IgD-negative memory B cell (primary cell): ENCODE measurements around the gene TMTC2. TPM values are rescaled to one million over a fixed set of nuclear protein-coding genes. Genes with fewer than 3 reads are reported as not detected.
"Not testable (repeated sequence)": the region's sequence is repeated elsewhere in the genome, so short reads cannot be mapped to it uniquely, and the experiment has no call there.

Experiments
- H3K27ac Mint-ChIP-seq, 3 donors: one replicate each; pipeline ENCODE4 v1.8.0; 2020 to 2022; ENCODE audit warnings: mild to moderate bottlenecking in 3 of 3, mixed read lengths in 3 of 3, moderate library complexity in 1 of 3
- H3K27me3 Mint-ChIP-seq: one replicate; pipeline ENCODE4 v1.8.0; 2021; ENCODE audit warnings: mixed read lengths
- H3K36me3 Mint-ChIP-seq: one replicate; pipeline ENCODE4 v1.8.0; 2020; ENCODE audit warnings: mild to moderate bottlenecking, mixed read lengths
- H3K4me1 Mint-ChIP-seq, 3 donors: one replicate each; pipeline ENCODE4 v1.8.0; 2020 to 2022; ENCODE audit warnings: mixed read lengths in 3 of 3, mild to moderate bottlenecking in 1 of 3
- H3K4me3 Mint-ChIP-seq, 4 donors: one replicate each; pipeline ENCODE4 v1.8.0; 2020 to 2022; ENCODE audit warnings: mild to moderate bottlenecking in 4 of 4, mixed read lengths in 4 of 4, moderate library complexity in 3 of 4
- H3K9me3 Mint-ChIP-seq, 3 donors: one replicate each; pipeline ENCODE4 v1.8.0; 2020 to 2021; ENCODE audit warnings: mixed read lengths in 3 of 3, mild to moderate bottlenecking in 1 of 3
- polyA plus RNA-seq: library from polyadenylated mRNA; unstranded; fragments of 300-500 nt; fragmentation: Illumina TruSeq; gene quantifications from one replicate; pipeline ENCODE4 v1.2.3, GENCODE V29; 2021

TMTC2 gene
- polyA plus RNA-seq, 1 donor from 2014 or later = not detected

- Mint-ChIP-seq H3K4me1 (no peaks in the 10 kb centered on the region), H3K27me3 (no peaks in the 10 kb centered on the region), H3K9me3 (no peaks in the 10 kb centered on the region), H3K36me3 (peaks cover 3% of the 10 kb centered on the region), H3K4me3 (no peak overlapping the region), H3K27ac (no peak overlapping the region)
Measured at GRCh38 chr12:82774666-82775065, 88.0 kb downstream of the TMTC2 start.

DNA sequence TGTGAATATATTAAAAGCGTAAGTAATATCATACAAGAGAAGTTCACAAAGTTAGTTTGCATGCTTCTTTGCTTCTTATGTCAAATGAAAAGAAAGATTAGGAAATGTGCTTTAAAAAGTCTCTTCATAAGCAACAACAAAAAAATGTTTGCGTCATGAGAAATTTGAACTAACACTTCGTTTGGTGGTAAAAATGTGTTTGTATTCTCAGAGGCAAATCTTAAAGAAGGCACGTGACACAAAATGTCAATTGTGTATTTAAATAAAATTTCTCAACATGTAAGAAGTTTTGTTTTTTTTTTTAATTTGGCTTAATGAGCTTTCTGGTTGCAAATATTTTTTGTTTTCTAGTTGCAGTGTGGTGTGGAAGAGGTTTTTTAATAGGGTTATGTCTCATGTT is 93.8 kb downstream of the TMTC2 start:
- Mint-ChIP-seq H3K9me3 (no peaks in the 10 kb centered on the region), H3K4me1 (peaks cover 0 to 1% (median 0%) of the 10 kb centered on the region in 3 donors), H3K27me3 (no peaks in the 10 kb centered on the region), H3K36me3 (peaks cover 5% of the 10 kb centered on the region), H3K27ac (no peak overlapping the region), H3K4me3 (no peak overlapping the region)

GRCh38 chr12:82781309-82781997 is 94.7 kb downstream of the TMTC2 start:
- Mint-ChIP-seq H3K9me3 (no peaks in the 10 kb centered on the region), H3K27ac (no peak overlapping the region), H3K36me3 (peaks cover 5% of the 10 kb centered on the region), H3K27me3 (no peaks in the 10 kb centered on the region), H3K4me1 (peaks cover 0 to 1% (median 0%) of the 10 kb centered on the region in 3 donors), H3K4me3 (no peak overlapping the region)

DNA sequence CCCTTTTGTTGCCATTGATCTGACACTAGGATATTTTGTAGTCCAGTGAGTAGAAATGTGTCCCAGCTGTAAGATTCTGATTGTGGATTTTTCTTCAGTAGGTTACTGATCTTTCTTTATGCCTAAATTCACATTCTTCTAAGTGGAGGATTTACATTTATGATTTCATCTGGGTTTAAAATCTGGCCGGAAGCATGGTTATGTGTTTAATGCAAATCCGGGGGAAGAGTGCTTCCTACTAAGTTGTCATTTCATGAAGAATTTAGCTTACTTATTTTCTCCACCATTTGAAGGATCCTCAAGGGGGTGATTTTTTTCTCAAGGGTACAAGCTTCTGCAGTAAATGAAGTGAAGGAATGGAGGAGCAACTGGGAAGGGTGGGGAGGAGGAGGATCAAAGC is 96.7 kb downstream of the TMTC2 start:
- Mint-ChIP-seq H3K9me3 (no peaks in the 10 kb centered on the region), H3K27ac (no peak overlapping the region), H3K27me3 (no peaks in the 10 kb centered on the region), H3K4me3 (no peak overlapping the region), H3K36me3 (peaks cover 7% of the 10 kb centered on the region), H3K4me1 (peaks cover 0 to 1% (median 0%) of the 10 kb centered on the region in 3 donors)

- Mint-ChIP-seq H3K4me3 (no peak overlapping the region), H3K36me3 (peaks cover 4% of the 10 kb centered on the region), H3K27me3 (no peaks in the 10 kb centered on the region), H3K27ac (no peak overlapping the region), H3K4me1 (peaks cover 0 to 1% (median 0%) of the 10 kb centered on the region in 3 donors), H3K9me3 (no peaks in the 10 kb centered on the region)
Measured at GRCh38 chr12:82787016-82787415, 100.3 kb downstream of the TMTC2 start.

- Mint-ChIP-seq H3K36me3 (peaks cover 4% of the 10 kb centered on the region), H3K9me3 (no peaks in the 10 kb centered on the region), H3K27me3 (no peaks in the 10 kb centered on the region)
Measured at GRCh38 chr12:82788594-82788993, 101.9 kb downstream of the TMTC2 start.

DNA sequence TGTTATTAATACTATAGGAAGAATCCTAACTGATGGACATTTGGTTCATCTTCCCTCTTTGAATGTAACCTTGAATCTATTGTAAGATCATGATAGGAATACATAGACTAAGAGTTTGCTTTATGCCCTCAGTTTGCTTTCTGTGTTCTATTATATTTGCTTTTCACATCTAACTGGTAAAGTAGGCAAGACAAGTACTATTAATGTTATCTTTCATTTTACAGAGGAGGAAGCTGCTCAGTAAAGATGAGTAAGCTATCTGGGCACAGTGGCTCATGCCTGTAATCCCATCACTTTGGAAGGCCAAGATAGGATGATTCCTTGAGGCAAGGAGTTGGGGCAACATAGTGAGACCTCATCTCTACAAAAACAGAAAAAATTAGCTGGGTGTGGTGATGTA is 103.0 kb downstream of the TMTC2 start:
- Mint-ChIP-seq H3K4me3 (no peak overlapping the region), H3K36me3 (peaks cover 4% of the 10 kb centered on the region), H3K27me3 (no peaks in the 10 kb centered on the region), H3K27ac (no peak overlapping the region), H3K4me1 (no peaks in the 10 kb centered on the region), H3K9me3 (no peaks in the 10 kb centered on the region)

More at GRCh38 chr12:82788594-82788993, 101.9 kb downstream of the TMTC2 start:
- Mint-ChIP-seq H3K4me3 (no peak overlapping the region), H3K4me1 (no peaks in the 10 kb centered on the region), H3K27ac (no peak overlapping the region)

DNA sequence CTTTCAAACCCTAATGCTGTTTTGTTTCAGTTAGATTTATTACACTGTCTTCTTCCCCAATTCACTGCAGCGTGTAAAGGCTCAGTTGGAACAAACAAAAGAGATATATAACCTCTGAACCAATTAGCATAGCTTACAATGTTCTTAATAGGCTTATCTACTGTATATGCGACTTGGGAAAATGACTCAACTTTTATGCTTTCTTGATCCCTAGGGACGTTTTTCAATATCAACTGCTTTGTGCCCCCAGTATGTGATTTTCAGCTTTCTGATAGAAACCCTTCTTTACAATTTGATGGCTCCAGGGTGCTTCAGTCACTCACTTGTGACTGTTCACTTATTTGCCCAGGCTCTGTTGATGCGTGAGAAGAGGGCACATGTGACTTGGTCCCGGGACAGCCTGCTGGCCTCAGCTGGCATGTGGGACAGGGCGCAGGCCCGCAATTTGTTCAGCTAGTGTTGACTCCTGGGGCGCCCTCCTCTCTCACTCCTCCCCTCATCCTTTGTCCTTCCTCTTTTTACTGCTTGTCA is 107.1 kb downstream of the TMTC2 start:
- Mint-ChIP-seq H3K9me3 (peaks cover 0 to 2% (median 0%) of the 10 kb centered on the region in 3 donors), H3K4me1 (no peaks in the 10 kb centered on the region), H3K27me3 (no peaks in the 10 kb centered on the region), H3K4me3 (no peak overlapping the region), H3K36me3 (peaks cover 4% of the 10 kb centered on the region), H3K27ac (no peak overlapping the region)

DNA sequence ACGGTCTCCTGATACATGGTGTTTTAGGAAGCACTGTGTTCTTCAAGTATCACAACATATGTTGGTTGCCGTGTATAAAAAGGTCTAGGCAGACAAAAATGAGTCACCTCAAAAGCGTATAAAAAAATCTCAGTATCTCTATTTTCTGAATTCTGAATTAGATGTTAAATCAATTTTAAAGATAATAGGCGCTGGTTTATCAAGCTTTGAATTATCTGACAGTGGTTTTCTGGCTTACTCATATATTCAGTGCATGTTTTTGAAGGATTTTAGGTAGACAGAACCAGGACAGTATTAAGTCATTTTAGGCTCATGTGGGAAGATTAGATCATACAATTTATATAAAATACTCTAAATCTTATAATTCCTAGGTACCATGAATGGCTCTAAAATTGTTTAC is 110.8 kb downstream of the TMTC2 start:
- no peak overlapping the region for H3K27ac Mint-ChIP-seq
- no peaks in the 10 kb centered on the region for H3K27me3 Mint-ChIP-seq
- no peaks in the 10 kb centered on the region for H3K4me1 Mint-ChIP-seq
- H3K4me3 Mint-ChIP-seq = no peak overlapping the region
- H3K9me3 Mint-ChIP-seq = peaks cover 0 to 9% (median 3%) of the 10 kb centered on the region in 3 donors
- peaks cover 5% of the 10 kb centered on the region for H3K36me3 Mint-ChIP-seq

DNA sequence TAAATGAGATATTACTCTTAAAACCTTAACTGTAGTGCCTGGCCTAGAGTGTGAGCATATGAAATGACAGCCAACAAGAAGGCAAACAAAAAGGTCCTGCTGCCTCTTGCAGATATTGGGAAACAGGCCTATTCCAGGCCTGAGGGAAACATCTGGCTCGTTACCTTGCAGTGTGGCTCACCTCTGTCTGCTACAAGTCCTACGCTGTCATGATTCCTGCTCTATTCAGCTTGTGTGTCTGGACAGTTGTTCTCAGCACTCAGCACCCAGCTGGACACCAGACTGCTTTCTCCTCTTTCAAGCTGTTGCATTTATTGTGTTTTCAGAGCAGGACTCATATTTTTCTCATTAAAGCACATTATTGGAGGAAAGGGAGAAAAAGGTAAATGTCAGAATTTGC is 113.5 kb downstream of the TMTC2 start:
- H3K4me1 Mint-ChIP-seq = no peaks in the 10 kb centered on the region
- peaks cover 0 to 9% (median 3%) of the 10 kb centered on the region in 3 donors for H3K9me3 Mint-ChIP-seq
- H3K27me3 Mint-ChIP-seq = no peaks in the 10 kb centered on the region
- H3K36me3 Mint-ChIP-seq = peaks cover 6% of the 10 kb centered on the region
- H3K4me3 Mint-ChIP-seq = no peak overlapping the region
- H3K27ac Mint-ChIP-seq = no peak overlapping the region

- Mint-ChIP-seq H3K27me3 (no peaks in the 10 kb centered on the region), H3K27ac (no peak overlapping the region), H3K9me3 (peaks cover 0 to 9% (median 3%) of the 10 kb centered on the region in 3 donors), H3K36me3 (peaks cover 6% of the 10 kb centered on the region), H3K4me3 (no peak overlapping the region), H3K4me1 (no peaks in the 10 kb centered on the region)
Measured at GRCh38 chr12:82801951-82802610, 115.4 kb downstream of the TMTC2 start.

GRCh38 chr12:82803201-82803600 is 116.5 kb downstream of the TMTC2 start:
- Mint-ChIP-seq H3K4me1 (no peaks in the 10 kb centered on the region), H3K27ac (no peak overlapping the region), H3K4me3 (no peak overlapping the region), H3K36me3 (peaks cover 6% of the 10 kb centered on the region), H3K27me3 (no peaks in the 10 kb centered on the region), H3K9me3 (peaks cover 0 to 7% (median 3%) of the 10 kb centered on the region in 3 donors)

DNA sequence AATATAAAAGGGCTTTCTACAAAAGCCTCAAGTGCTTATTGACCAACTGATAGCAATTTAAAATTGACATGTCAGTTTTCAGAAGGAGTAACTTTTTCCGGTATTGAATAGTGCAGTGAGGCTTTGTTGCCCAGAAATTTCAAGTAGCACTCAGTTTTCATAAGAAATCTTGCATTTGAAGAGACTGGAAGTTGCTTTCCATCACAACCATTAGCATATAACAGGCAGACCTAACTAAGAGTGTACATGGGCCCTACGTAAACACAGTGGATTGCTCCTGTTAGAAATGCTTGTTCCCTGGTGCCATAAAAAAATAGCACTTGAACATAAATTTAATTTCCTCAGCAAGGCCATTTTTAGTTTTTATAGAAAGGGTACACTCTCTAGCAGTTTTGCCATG is 117.9 kb downstream of the TMTC2 start:
- H3K36me3 Mint-ChIP-seq = peaks cover 6% of the 10 kb centered on the region
- H3K27ac Mint-ChIP-seq = no peak overlapping the region
- H3K4me3 Mint-ChIP-seq = no peak overlapping the region
- no peaks in the 10 kb centered on the region for H3K4me1 Mint-ChIP-seq
- peaks cover 0 to 7% (median 3%) of the 10 kb centered on the region in 3 donors for H3K9me3 Mint-ChIP-seq
- H3K27me3 Mint-ChIP-seq = no peaks in the 10 kb centered on the region

DNA sequence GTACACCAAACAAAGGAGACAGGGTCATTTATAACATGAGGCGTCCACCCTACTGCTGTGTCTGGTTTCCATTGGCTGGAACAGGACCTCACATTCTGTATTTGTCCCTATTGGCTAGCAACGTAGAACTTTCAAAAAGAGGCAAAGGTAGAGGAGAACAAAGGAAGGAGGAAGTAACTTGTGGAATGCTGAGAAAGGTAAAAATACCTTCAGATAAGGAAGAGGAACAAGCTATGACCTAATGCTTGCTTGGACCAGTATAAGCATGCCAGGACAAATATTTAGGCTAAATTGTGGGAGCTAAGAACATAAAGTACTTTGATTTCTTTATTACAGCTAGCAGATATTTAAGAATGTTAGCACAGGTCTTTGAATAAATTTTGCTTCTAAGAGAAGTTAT is 118.3 kb downstream of the TMTC2 start:
- not testable (repeated sequence) for H3K36me3 Mint-ChIP-seq, H3K27me3 Mint-ChIP-seq, H3K27ac Mint-ChIP-seq, H3K9me3 Mint-ChIP-seq, H3K4me1 Mint-ChIP-seq, H3K4me3 Mint-ChIP-seq

- Mint-ChIP-seq H3K27me3 (no peaks in the 10 kb centered on the region), H3K4me3 (no peak overlapping the region), H3K4me1 (no peaks in the 10 kb centered on the region), H3K36me3 (peaks cover 5% of the 10 kb centered on the region), H3K9me3 (peaks cover 0 to 6% (median 2%) of the 10 kb centered on the region in 3 donors), H3K27ac (no peak overlapping the region)
Measured at GRCh38 chr12:82805812-82806497, 119.2 kb downstream of the TMTC2 start.
